NCI-H748 treated with DMSO at 0.1 percent for 48 hours (cell line): ENCODE measurements around the gene ANGPTL3.
"Not testable (repeated sequence)": the region's sequence is repeated elsewhere in the genome, so short reads cannot be mapped to it uniquely, and the experiment has no call there.

Source experiments
- DNase-seq: peaks from one replicate; lab custom pipeline; 2025; lab: John Stamatoyannopoulos, UW

Gene ANGPTL3, protein sequence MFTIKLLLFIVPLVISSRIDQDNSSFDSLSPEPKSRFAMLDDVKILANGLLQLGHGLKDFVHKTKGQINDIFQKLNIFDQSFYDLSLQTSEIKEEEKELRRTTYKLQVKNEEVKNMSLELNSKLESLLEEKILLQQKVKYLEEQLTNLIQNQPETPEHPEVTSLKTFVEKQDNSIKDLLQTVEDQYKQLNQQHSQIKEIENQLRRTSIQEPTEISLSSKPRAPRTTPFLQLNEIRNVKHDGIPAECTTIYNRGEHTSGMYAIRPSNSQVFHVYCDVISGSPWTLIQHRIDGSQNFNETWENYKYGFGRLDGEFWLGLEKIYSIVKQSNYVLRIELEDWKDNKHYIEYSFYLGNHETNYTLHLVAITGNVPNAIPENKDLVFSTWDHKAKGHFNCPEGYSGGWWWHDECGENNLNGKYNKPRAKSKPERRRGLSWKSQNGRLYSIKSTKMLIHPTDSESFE

DNA sequence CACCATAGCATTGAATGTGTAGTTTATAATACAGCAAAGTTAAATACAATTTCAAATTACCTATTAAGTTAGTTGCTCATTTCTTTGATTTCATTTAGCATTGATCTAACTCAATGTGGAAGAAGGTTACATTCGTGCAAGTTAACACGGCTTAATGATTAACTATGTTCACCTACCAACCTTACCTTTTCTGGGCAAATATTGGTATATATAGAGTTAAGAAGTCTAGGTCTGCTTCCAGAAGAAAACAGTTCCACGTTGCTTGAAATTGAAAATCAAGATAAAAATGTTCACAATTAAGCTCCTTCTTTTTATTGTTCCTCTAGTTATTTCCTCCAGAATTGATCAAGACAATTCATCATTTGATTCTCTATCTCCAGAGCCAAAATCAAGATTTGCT lies at the start of gene ANGPTL3:
ANGPTL3 (plus strand) TSS at position 240 of the 400 bp plus-strand sequence; CDS start at position 287, 47 bp downstream.
- no peak for DNase-seq

DNA sequence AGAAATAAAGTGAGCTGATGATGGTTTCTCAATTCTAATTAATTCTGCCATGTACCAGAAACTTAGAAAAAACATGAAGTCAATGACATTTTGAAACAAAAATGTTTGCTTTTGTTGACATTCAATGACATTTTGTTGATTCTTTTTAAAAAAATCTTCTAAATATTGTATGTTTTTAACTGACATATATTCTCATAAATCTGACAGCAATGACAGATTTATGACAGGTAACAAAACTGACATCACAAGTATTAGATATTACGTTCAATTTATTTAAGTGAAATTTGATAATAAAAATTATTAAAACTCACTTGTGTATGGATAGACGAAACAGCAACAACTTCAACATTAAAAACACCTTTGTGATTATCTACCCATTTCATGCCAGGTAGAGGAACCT lies 36.0 kb upstream of the ANGPTL3 start:
- DNase-seq: no peak

DNA sequence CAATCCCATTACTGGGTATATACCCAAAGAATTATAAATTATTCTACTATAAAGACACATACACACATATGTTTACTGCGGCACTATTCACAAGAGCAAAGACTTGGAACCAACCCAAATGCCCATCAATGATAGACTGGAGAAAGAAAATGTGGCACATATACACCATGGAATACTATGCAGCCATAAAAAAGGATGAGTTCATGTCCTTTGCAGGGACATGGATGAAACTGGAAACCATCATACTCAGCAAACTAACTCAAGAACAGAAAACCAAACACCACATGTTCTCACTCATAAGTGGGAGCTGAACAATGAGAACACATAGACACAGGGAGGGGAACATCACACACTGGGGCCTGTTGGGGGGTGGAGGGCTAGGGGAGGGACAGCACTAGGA lies 30.1 kb upstream of the ANGPTL3 start:
- DNase-seq: not testable (repeated sequence)

DNA sequence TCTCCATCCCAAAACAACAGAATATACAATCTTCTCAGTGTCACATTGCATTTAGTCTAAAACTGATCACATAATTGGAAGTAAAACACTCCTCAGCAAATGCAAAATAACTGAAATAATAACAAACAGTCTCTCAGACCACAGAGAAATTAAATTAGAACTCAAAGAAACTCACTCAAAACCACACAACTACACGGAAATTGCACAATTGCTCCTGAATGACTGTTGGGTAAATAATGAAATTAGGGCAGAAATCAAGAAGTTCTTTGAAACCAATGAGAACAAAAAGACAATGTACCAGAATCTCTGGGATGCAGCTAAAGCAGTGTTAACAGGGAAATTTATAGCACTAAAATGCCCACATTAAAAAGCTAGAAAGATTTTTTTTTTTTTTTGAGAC lies 29.4 kb upstream of the ANGPTL3 start:
- not testable (repeated sequence) for DNase-seq

DNA sequence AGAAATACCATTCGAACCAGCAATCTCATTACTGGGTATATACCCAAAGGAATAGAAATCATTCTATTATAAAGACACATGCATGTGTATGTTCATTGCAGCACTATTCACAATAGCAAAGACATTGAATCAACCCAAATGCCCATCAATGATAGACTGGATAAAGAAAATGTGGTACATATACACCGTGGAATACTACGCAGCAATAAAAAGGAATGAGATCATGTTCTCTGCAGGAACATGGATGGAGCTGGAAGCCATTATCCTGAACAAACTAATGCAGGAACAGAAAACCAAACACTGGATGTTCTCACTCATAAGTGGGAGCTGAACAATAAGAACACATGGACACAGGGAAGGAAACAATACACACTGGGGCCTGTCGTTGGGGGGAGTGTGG lies 25.8 kb upstream of the ANGPTL3 start:
- not testable (repeated sequence) for DNase-seq

DNA sequence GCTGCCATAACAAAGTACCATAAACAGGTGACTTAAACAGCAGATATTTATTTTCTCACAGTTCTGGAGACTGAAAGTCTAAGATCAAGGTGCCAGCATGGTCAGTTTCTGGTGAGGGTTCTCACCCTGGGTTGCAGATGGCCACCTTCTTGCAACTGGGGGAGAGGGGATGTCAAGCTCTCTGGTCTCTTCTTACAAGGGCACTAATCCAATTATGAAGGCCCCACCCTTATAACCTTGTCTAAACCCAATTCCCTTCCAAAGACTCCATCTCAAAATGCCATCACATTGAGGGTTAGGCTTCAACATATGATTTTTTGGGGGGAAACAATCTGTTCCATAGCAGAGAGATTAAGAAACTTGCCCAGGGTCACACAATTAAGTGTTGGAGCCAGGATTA lies 24.8 kb upstream of the ANGPTL3 start:
- DNase-seq: no peak

DNA sequence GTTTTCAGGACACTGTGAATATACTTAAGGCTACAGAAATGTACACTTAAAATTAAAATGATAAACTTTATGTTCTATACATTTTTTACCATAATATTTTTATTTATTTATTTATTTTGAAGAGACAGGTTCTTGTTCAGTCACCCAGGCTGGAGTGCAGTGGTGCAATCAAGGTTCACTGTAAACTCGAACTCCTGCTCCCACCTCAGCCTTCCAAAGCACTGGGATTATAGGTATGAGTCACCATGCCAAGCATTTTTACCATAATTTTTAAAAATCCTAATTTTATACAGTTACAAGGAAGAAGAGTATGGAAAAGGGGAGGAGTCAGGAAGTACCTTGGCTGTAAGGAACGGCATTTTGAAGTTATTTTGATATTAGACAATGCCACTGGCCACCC lies 23.6 kb upstream of the ANGPTL3 start:
- DNase-seq: no peak

DNA sequence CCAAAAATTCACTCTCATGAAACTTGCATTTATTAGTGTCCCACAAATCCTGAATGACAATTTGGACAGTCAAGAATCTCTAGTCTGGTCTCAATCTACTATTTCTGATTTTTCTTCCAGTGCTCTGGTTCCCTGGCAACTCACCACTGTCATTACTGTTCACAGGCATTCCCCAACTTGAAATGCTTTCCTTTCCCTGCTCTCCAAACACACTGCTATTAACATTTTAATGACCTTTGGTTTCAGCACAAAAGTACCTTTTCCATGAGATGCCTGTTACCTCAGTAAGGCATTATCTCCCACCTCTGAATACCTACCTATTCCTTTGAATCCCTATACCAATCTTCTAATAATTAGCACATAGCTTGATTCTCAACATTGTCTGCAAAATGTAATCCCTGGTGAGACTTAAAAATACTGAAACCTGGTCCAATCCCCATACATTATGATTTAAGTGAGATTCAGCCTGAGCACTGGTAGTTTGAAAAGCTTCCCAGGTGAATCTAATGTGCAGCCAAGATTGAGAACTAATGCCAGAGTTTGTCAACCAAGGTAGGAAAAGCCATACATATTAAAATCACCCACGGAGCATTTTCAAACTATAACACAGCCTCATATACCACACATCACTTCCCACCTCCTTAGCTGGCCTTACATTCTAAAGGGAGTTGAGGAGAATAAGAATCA lies 11.7 kb upstream of the ANGPTL3 start:
- DNase-seq: no peak

DNA sequence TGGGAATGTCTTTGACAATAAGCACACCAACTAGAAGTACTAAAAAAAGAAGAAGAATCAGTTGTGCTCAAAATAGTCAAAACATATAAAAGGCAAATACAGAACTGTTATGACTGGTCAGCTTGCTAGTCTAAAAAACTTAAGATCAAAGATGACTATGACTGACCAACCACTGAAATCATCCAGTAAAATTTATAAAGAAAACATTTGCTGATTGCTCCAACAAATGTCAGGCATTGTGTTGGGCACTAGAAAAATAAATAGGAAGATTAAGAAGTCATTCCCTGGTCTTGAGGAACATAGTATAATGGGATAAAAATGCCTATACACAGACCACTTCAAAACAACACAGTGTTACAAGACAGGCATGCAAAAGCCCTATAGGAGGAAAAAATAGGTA lies 9.3 kb upstream of the ANGPTL3 start:
- DNase-seq: no peak

DNA sequence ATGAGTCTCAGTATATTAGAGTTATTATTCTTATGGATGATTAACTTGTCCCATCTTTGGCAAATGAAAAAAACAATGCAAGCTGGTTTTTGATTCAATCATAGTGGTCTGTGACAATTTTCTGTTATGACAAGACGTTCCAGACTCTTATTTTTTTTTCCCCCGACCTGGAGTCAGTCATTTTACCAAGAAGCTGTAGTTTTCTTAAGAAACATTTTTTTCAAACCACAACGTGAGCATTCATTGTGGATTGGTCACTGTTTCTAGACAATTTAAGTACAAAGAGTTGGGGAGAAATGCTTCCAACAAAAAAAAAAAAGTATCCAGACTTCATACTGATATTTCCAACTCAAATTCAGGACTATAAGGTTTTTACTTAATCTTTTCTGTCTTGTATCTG lies 8.0 kb upstream of the ANGPTL3 start:
- no peak for DNase-seq

DNA sequence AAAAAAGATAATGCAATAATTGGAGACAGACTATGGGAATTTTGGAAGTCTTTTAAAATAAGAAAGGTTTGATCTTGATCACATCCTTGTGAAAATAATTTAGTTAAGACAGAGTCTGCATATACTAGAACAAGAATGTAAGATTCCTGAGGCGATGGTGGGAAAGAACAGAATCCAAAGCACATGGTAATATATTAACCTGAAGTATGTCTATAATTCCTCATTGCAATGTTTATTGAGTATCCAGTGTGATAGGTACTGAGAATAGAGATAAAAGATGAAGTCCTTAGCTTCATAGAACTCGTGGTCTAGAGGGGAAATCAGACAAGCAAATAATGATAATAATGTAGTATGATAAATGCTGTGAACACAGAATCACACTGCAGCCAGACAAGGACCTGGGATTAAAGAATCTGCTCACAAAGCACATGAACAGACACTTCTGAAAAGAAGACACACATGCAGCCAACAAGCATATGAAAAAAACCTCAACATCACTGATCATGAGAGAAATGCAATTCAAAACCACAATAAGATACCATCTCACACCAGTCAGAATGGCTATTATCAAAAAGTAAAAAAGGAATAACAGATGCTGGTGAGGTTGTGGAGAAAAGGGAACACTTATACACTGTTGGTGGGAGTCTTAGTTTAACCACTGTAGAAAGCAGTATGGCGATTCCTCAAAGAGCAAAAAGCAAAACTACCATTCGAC lies 6.9 kb upstream of the ANGPTL3 start:
- no peak for DNase-seq

DNA sequence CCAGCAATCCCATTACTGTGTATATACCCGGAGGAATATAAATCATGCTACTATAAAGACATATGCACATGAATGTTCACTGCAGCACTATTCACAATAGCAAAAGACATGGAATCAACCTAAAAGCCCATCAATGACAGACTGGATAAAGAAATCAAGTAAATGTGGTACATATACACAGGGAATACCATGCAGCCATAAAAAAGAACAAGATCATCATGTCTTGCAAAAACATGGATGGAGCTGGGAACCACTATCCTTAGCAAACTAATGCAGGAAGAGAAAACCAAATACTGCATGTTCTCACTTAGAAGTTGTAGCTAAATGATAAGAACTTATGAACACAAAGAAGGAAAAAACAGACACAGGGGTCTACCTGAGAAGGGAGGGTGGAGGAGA lies 6.4 kb upstream of the ANGPTL3 start:
- no peak for DNase-seq

DNA sequence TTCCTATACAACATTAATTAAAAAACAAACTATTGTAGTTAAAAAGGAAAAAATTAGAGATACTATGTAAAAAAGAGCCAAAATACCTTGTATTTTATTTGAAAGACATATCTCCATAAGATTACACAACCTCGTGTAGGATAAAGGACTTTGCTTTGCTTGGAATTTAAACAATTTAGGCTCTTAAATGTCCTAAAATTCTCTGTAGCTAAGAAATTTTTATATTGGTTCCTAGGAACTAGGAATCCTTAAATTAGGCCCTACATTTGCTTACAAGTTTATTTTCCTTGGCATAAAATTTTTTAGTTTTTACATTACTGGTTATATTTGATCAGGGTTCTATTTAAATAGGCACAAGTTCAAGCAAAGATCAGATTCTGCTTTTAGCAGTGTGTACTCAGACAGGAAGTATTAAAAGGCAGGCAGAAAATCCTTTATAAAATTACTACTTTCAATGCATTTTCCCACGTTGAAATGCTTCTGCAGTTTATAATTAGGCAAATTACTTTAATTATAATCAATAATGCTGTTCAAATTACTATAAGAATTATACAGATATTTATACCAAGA lies 3.4 kb upstream of the ANGPTL3 start:
- DNase-seq: no peak

DNA sequence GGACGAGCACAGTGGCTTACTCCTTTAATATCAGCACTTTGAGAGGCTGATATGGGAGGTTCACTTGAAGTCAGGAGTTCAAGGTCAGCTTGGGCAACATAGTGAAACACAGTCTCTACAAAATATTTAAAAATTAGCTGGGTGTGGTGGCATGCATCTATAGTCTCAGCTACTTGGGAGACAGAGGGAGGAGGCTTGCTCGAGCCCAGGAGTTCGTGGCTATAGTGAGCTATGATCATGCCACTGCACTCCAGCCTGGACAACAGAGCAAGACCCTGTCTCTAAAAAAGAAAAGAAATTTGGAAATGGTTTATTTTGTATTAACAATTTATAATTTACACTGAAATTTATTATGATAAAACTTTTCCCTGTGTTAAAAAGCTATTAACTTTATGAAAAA lies 1.7 kb upstream of the ANGPTL3 start:
- no peak for DNase-seq

DNA sequence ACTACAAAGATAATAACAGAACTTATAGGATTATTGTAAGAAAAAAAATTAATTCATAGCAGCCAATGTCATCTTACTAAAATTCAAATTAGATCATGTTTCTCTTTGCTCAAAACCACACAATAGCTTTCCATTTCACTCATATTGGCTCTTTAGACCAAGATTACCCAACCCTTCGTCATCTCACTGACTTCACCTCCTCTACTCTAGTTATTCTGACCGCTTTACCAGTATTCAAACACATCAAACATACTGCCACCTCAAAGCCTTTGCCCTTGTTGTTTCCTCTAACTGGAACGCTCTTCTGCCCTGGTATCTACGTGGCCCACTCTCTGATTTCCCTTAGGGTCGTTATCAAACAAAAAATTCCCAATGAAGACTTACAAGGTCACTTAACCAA lies 1.7 kb downstream of the ANGPTL3 start:
- DNase-seq: no peak

DNA sequence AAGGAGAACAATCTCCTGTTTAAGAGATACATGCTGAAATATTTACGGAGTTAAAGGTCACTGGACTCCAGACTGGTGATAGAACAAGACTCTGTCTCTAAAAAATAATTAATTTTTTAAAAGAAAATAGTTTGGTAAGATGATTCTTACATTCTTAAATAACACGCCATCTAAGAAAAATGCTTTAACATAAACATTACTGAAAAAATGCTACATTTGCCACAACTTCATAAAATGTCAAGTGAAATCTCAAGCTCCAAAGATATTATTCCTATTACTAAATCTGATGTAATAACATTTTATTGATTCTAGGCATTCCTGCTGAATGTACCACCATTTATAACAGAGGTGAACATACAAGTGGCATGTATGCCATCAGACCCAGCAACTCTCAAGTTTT lies 4.1 kb downstream of the ANGPTL3 start:
- DNase-seq: no peak

DNA sequence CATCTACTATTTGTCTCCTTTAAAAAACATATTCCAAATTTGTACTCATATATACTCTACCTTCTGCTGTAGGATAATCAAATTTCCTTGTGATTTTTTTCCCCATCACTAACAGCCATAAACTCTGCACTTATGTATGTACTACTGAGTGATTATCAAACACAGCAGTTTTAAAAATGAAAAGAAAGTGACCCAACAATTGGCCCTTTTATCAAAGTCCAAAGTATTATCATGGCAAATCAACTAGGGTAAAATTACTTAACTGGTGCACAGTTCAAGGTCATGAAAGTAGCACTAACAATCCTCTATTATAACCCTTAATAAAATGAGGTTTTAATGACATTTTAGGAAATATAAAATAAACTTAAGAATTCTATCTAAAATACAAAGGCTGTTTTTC lies 11.6 kb downstream of the ANGPTL3 start:
- DNase-seq: no peak

DNA sequence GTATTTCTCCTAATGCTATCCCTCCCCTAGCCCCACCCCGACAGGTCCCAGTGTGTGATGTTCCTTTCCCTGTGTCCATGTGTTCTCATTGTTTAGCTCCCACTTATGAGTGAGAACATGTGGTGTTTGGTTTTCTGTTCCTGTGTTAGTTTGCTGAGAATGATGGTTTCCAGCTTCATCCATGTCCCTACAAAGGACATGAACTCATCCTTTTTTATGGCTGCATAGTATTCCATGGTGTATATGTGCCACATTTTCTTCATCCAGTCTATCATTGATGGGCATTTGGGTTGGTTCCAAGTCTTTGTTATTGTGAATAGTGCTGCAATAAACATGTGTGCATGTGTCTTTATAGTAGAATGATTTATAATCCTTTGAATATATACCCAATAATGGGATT lies 13.3 kb downstream of the ANGPTL3 start:
- not testable (repeated sequence) for DNase-seq

DNA sequence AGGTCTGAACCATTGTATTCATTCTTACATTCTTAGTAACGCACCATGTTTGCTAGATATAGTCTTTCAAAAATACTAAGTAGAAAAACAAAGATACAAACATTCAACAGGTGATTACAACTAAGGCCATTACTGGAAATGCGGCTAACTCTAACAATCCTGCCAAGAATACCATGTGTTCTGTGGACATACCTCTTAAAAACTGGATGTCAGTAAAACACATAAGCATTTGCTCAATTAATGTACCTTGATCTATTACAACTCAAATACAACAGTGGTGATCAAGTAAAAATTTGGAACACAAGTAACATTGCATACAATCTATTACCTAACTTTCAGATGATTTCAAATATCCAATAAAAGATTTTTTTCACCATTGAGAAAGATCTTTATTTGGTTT lies 15.4 kb downstream of the ANGPTL3 start:
- DNase-seq: no peak

DNA sequence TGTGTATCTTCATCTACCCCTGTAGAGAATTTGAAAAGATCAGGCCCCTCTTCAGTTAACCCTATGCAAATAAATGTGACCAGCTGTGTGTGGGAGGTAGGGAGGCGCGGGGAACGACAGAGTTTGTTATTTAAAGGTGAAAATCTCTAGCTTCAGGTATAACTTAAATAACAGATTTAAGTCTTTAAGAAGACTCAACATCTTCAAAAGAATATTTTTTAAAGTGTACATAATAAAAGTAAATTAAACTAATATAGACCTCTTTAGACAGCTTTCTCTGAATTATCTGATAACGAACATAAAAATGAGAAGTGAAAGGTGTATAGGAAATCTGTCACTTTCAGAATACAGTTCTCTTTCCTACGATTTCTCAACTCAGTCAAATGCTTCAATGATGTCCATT lies 16.0 kb downstream of the ANGPTL3 start:
- no peak for DNase-seq

DNA sequence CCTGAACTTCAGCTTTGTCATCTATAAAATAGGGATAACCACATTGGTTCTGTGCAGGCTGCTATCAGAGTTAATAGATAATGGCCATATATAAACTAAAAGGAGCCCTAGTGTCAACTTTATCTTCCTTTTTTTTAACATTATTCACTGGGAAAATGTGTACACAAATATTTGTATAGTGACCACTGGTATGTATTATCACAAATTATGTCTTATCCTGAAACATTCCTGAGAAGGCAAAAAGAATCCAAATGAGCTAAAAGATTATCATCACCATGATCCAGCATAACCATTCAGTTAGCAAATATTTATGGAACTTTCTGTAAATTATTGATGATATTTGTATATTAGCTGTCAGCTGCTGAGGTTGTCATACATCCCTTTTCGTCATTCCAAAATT lies 16.6 kb downstream of the ANGPTL3 start:
- no peak for DNase-seq

DNA sequence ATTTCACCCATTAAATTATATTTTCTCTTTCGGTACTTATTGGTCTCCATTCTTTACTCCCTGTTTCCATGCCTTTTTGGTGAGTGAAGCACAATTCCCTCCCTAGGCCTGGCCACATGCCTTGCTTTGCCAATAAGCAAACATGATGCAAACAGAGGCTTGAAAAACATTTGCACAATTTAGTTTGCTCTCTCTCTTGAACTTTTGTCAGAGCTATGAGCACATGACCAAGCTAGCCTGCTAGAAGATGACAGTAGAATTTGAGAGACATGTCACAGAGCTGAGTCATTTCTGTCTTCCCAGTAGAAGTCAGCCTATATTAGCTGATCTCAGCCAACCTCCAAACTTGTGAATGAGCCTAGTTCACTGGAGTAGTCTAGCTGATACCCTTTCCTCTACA lies 24.6 kb downstream of the ANGPTL3 start:
- DNase-seq: no peak

DNA sequence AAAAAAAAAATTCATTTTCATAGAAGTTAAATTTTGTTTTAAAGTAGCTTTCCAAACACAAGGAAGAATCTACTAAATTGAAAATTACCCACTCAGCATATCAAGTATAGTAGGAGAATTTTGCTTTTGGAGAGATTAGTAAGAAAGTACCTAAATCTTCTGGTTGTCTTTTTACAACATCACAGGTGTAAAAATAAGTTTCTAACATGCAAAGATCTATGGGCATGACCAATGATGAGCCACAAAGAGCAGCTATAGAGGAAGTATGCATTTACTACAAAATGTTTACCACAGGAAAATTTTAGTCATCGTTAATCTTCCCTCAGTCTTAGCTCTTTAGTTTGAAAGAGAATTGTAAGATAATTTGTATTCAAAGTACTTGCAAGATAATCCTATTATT lies 28.1 kb downstream of the ANGPTL3 start:
- no peak for DNase-seq
